Adrenal gland (tissue), 12 donors: ENCODE data around the gene LCE1E. TPM values are rescaled to one million over a fixed set of nuclear protein-coding genes. Genes with fewer than 3 reads are reported as not detected.

ENCODE experiments used
- DNase-seq, 7 donors: peaks; one replicate each; pipeline ENCODE4 v3.0.0-alpha.2; 2019 to 2020
- H3K27ac ChIP-seq, 5 donors: fragments of 200-600 bp; sonication (generic) in 4 of 5; 1 replicate in 3 of 5; 2 replicates in 2 of 5; pipeline versions ENCODE4 v1.5.1 to v1.8.0; 2016 to 2020; ENCODE audit warnings: mild to moderate bottlenecking in 1 of 5
- H3K27me3 ChIP-seq: fragments of 200-600 bp; 2 replicates; pipeline ENCODE4 v1.8.0; 2021
- H3K36me3 ChIP-seq, 2 donors: fragments of 200-600 bp; replicated peaks in 1 of 2; 1 replicate in 1 of 2; 2 replicates in 1 of 2; pipeline versions ENCODE4 v1.5.1 to v1.8.0; 2018 to 2022
- H3K4me1 ChIP-seq, 2 donors: fragments of 200-600 bp; replicated peaks in 1 of 2; 1 replicate in 1 of 2; 2 replicates in 1 of 2; pipeline versions ENCODE4 v1.5.1 to v1.8.0; 2018 to 2021
- H3K4me3 ChIP-seq, 4 donors: fragments of 200-600 bp; sonication (generic) in 3 of 4; one replicate each; pipeline ENCODE4 v1.5.1; 2016 to 2018
- H3K9me3 ChIP-seq, 3 donors: fragments of 200-600 bp; sonication (generic) in 1 of 3; replicated peaks in 1 of 3; 1 replicate in 2 of 3; 2 replicates in 1 of 3; pipeline versions ENCODE4 v1.5.1 to v1.8.0; 2016 to 2021
- POLR2A ChIP-seq, 2 donors: fragments of 450-650 bp; IDR thresholded peaks; one replicate each; pipeline ENCODE4 v1.6.1; 2017; ENCODE audit warnings: antibody characterized with exemption in 2 of 2, mild to moderate bottlenecking in 2 of 2, moderate library complexity in 1 of 2
- WGBS, 4 donors: extraction: QIAGEN DNeasy Blood & Tissue Kit in 2 of 4; methylation state at CpG; one replicate each; pipeline versions ENCODE4 v1.1.5 to v1.1.7; 2013 to 2017; 5-methylcytosine and 5-hydroxymethylcytosine counted together
- intact Hi-C, 2 donors: fragments of 100-400 bp; cut with DNase I; formaldehyde crosslinking; loops; one replicate each; pipeline versions ENCODE4 v1.14.1 to v1.15.0; 2022 to 2023
- polyA plus RNA-seq, 3 donors: library from polyadenylated mRNA; stranded (reverse); fragments of 200-250 nt in 2 of 3; fragments of 350-450 nt in 1 of 3; fragmentation: Illumina TruSeq in 1 of 3; extraction: RNeasy Lipid Tissue Mini Kit (QIAGEN cat#74804) in 1 of 3; gene quantifications; one replicate each; pipeline ENCODE4 v1.2.3, GENCODE V29; 2013 to 2014
- total RNA-seq, 9 donors: library from RNA; depleted of rRNA in 4 of 9; stranded (reverse); fragments of >200 nt in 4 of 9; fragments of 120-200 nt in 1 of 9; fragmentation: NEBNext Ultra II Directional in 1 of 9; extraction: Animal tissue kit (Norgen Biotek cat#: 25700) in 1 of 9; gene quantifications; one replicate each; pipeline versions ENCODE4 v1.1.0 to v1.2.4, GENCODE V29; 2013 to 2023
- TF ChIP-seq, protein P1 (sequence below), 6 experiments: fragments of 450-650 bp in 4 of 6; fragments of 200-600 bp in 2 of 6; sonication (generic) in 1 of 6; IDR thresholded peaks; 1 replicate in 5 of 6; 2 replicates in 1 of 6; pipeline versions ENCODE4 v1.5.1 to v1.8.0; 2016 to 2021; ENCODE audit warnings: antibody characterized with exemption in 6 of 6, mild to moderate bottlenecking in 2 of 6, moderate library complexity in 1 of 6
- donor health status: healthy with polysubstance abuse.
- donor health status: Bipolar disorder and iron deficiency.
- donor health status: DM: yes; HTN: yes; CAD: no.
- donor health status: DM: no; HTN: no; CAD: no.
- donor health status: DM: no; HTN: no; CAD: no.
- donor health status: DM: yes; HTN: yes; CAD: no.

The LCE1E gene
- total and polyA plus RNA-seq, 12 donors: not detected

DNA sequence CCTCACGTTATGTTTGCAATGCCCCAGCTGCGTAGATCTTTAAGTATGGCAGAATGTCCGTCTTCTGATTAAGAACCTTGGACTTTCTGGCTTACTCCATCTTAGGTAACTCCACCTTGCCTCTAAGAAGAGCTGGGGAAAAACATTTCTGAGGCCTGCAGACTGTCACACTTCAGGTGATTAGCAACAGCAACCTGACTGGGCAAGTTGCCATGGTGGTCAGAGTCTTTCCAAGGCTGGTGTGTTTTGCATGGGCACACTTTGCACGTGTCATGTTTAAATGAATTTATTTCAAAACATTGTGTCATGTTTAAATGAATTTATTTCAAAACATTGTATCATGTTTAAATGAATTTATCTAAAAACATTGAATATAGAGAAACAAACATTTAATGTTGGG is 27.4 kb upstream of the LCE1E start:
- TF ChIP-seq, protein P1, sequence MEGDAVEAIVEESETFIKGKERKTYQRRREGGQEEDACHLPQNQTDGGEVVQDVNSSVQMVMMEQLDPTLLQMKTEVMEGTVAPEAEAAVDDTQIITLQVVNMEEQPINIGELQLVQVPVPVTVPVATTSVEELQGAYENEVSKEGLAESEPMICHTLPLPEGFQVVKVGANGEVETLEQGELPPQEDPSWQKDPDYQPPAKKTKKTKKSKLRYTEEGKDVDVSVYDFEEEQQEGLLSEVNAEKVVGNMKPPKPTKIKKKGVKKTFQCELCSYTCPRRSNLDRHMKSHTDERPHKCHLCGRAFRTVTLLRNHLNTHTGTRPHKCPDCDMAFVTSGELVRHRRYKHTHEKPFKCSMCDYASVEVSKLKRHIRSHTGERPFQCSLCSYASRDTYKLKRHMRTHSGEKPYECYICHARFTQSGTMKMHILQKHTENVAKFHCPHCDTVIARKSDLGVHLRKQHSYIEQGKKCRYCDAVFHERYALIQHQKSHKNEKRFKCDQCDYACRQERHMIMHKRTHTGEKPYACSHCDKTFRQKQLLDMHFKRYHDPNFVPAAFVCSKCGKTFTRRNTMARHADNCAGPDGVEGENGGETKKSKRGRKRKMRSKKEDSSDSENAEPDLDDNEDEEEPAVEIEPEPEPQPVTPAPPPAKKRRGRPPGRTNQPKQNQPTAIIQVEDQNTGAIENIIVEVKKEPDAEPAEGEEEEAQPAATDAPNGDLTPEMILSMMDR (IDR thresholded peaks at IDR 0.05): no peak
- no peak for TF ChIP-seq POLR2A (IDR thresholded peaks at IDR 0.05)
- Histone ChIP-seq H3K4me3 (no peak overlapping the region), H3K27me3 (no peaks in the 10 kb centered on the region), H3K27ac (no peak overlapping the region), H3K4me1 (no peaks in the 10 kb centered on the region), H3K36me3 (no peaks in the 10 kb centered on the region), H3K9me3 (no peaks in the 10 kb centered on the region)
- intact Hi-C loops: no loop called here
- DNase-seq: no peak
- 69 to 79% (median 73%) methylated on average over 4 of the region's 4 CpGs for WGBS, 4 donors

- intact Hi-C loops: no loop called here
- Histone ChIP-seq H3K36me3 (no peaks in the 10 kb centered on the region), H3K27ac (no peak overlapping the region), H3K4me3 (no peak overlapping the region), H3K4me1 (no peaks in the 10 kb centered on the region), H3K9me3 (no peaks in the 10 kb centered on the region), H3K27me3 (no peaks in the 10 kb centered on the region)
- 76 to 92% (median 84%) methylated on average over 7 to 8 of the region's 8 CpGs for WGBS, 4 donors
- no peak for TF ChIP-seq POLR2A (IDR thresholded peaks at IDR 0.05)
- TF ChIP-seq, protein P1 (IDR thresholded peaks at IDR 0.05): no peak
- DNase-seq: no peak
These were observed 26.4 kb upstream of the LCE1E start for GRCh38 chr1:152759453-152760173.

- H3K36me3 ChIP-seq: no peaks in the 10 kb centered on the region
- no peaks in the 10 kb centered on the region for H3K9me3 ChIP-seq
- TF ChIP-seq, protein P1 (IDR thresholded peaks at IDR 0.05): no peak
- TF ChIP-seq POLR2A (IDR thresholded peaks at IDR 0.05): no peak
- H3K27ac ChIP-seq: no peak overlapping the region
- no peaks in the 10 kb centered on the region for H3K4me1 ChIP-seq
- 89 to 95% (median 91%) methylated on average over 20 to 31 of the region's 31 CpGs for WGBS, 4 donors
- no peak overlapping the region for H3K4me3 ChIP-seq
- H3K27me3 ChIP-seq: no peaks in the 10 kb centered on the region
- intact Hi-C loops: no loop called here
- no peak for DNase-seq
These were observed 25.4 kb upstream of the LCE1E start for GRCh38 chr1:152760551-152761190.

GRCh38 chr1:152761609-152762213 is 24.3 kb upstream of the LCE1E start:
- Histone ChIP-seq H3K27ac (no peak overlapping the region), H3K36me3 (no peaks in the 10 kb centered on the region), H3K9me3 (no peaks in the 10 kb centered on the region), H3K4me1 (no peaks in the 10 kb centered on the region), H3K4me3 (no peak overlapping the region), H3K27me3 (no peaks in the 10 kb centered on the region)
- intact Hi-C loops: no loop called here
- 78 to 92% (median 85%) methylated on average over 3 of the region's 3 CpGs for WGBS, 4 donors
- no peak for DNase-seq
- no peak for TF ChIP-seq POLR2A (IDR thresholded peaks at IDR 0.05)
- TF ChIP-seq, protein P1 (IDR thresholded peaks at IDR 0.05): no peak
